Loucy (cell line): ENCODE measurements around the gene JPH3.

Experiments
- H2AFZ ChIP-seq: fragments of 200-600 bp; sonication (generic); 2 replicates; pipeline ENCODE4 v1.6.0; 2016; ENCODE audit warnings: antibody characterized with exemption, mild to moderate bottlenecking, low read length, moderate library complexity
- H3F3A ChIP-seq: fragments of 200-600 bp; 2 replicates; pipeline ENCODE4 v1.6.0; 2016; ENCODE audit warnings: antibody characterized with exemption, low read depth, mild to moderate bottlenecking
- H3K27me3 ChIP-seq: fragments of 200-600 bp; sonication (generic); 2 replicates; pipeline ENCODE4 v1.6.1; 2014; ENCODE audit warnings: low read length, mild to moderate bottlenecking; ENCODE audit not compliant: insufficient read depth, poor library complexity, severe bottlenecking
- H3K36me3 ChIP-seq: fragments of 200-600 bp; sonication (generic); 2 replicates; pipeline ENCODE4 v1.6.1; 2016; ENCODE audit warnings: low read length; ENCODE audit not compliant: insufficient read depth
- H3K4me1 ChIP-seq: fragments of 200-600 bp; sonication (generic); 2 replicates; pipeline ENCODE4 v1.5.1; 2014; ENCODE audit warnings: low read length, mild to moderate bottlenecking; ENCODE audit not compliant: insufficient read depth, poor library complexity, severe bottlenecking
- H3K4me2 ChIP-seq: fragments of 200-600 bp; sonication (generic); 2 replicates; pipeline ENCODE4 v1.6.0; 2014; ENCODE audit warnings: antibody characterized with exemption, low read length, low read depth, mild to moderate bottlenecking; ENCODE audit not compliant: poor library complexity, severe bottlenecking
- H3K4me3 ChIP-seq: fragments of 200-600 bp; sonication (generic); 2 replicates; pipeline ENCODE4 v1.5.1; 2014; ENCODE audit warnings: low read length, mild to moderate bottlenecking, mixed read lengths; ENCODE audit not compliant: poor library complexity, severe bottlenecking
- H3K79me2 ChIP-seq: fragments of 200-600 bp; sonication (generic); 2 replicates; pipeline ENCODE4 v1.6.1; 2014; ENCODE audit warnings: low read length; ENCODE audit not compliant: insufficient read depth
- H3K9ac ChIP-seq: fragments of 200-600 bp; sonication (generic); 2 replicates; pipeline ENCODE4 v1.6.0; 2014; ENCODE audit warnings: mild to moderate bottlenecking, low read depth, low read length, moderate library complexity; ENCODE audit not compliant: poor library complexity, severe bottlenecking
- H3K9me2 ChIP-seq: fragments of 200-600 bp; sonication (generic); replicated peaks from 2 replicates; pipeline ENCODE4 v1.6.1; 2016; ENCODE audit warnings: low read depth, low read length, mixed read lengths
- H3K9me3 ChIP-seq: fragments of 200-600 bp; sonication (generic); 2 replicates; pipeline ENCODE4 v1.6.1; 2014; ENCODE audit warnings: mild to moderate bottlenecking, antibody characterized with exemption, low read length, low read depth; ENCODE audit not compliant: insufficient read depth
- H4K20me1 ChIP-seq: fragments of 200-600 bp; sonication (generic); 2 replicates; pipeline ENCODE4 v1.6.0; 2014; ENCODE audit warnings: antibody characterized with exemption, low read length, mild to moderate bottlenecking; ENCODE audit not compliant: insufficient read depth, poor library complexity, severe bottlenecking
- CTCF ChIP-seq: fragments of 200-600 bp; sonication (generic); conservative IDR thresholded peaks from 2 replicates; pipeline ENCODE4 v1.5.1; 2014; ENCODE audit warnings: mild to moderate bottlenecking, antibody characterized with exemption, low read length
- EZH2phosphoT487 ChIP-seq: fragments of 200-600 bp; IDR thresholded peaks from 2 replicates; pipeline ENCODE4 v1.6.1; 2018; ENCODE audit warnings: antibody characterized with exemption, mild to moderate bottlenecking, moderate library complexity, borderline replicate concordance

JPH3 gene

GRCh38 chr16:87667946-87668345, 65.6 kb downstream of the JPH3 start:
- H3K9me3 ChIP-seq = no peaks in the 10 kb centered on the region
- H3K9me2 ChIP-seq = no peaks in the 10 kb centered on the region
- no peaks in the 10 kb centered on the region for H3K79me2 ChIP-seq
- H4K20me1 ChIP-seq = no peaks in the 10 kb centered on the region
- no peaks in the 10 kb centered on the region for H3K36me3 ChIP-seq
- TF ChIP-seq EZH2phosphoT487 (no peak), CTCF (no peak)
- no peak overlapping the region for H3K4me2 ChIP-seq
- no peak overlapping the region for H3K9ac ChIP-seq
- no peaks in the 10 kb centered on the region for H3K27me3 ChIP-seq
- no peaks in the 10 kb centered on the region for H3F3A ChIP-seq
- no peaks in the 10 kb centered on the region for H3K4me1 ChIP-seq
- no peak overlapping the region for H3K4me3 ChIP-seq
- no peak overlapping the region for H2AFZ ChIP-seq

- no peak for TF ChIP-seq EZH2phosphoT487
- TF ChIP-seq CTCF = no peak
- H3K4me3 ChIP-seq = no peak overlapping the region
- no peaks in the 10 kb centered on the region for H4K20me1 ChIP-seq
Observed at GRCh38 chr16:87669672-87670071, 67.4 kb downstream of the JPH3 start.

DNA sequence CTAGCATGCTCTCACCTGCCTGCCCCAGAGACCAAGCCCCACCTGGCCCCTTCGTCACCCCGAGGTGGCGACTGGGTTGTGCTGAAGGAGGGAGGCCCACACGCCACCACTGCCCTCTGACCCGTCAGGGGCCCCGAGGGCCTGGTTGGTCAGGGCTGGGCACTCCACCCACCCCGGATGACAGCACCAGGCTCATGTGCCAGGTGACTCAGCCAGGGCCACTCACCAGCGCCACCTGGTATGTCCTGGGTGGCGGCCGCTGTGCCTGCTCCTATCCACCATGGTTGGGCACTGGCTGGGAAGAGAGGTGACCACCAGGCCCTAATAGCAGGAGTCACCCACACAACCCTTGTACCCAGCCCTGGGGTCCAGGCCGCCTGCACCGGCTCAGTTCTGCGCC, 68.9 kb downstream of the JPH3 start:
- TF ChIP-seq CTCF (no peak), EZH2phosphoT487 (no peak)
- Histone ChIP-seq H3K4me2 (no peak overlapping the region), H3K27me3 (no peaks in the 10 kb centered on the region), H3K36me3 (no peaks in the 10 kb centered on the region), H3K9me3 (no peaks in the 10 kb centered on the region), H3K4me1 (no peaks in the 10 kb centered on the region), H3K79me2 (no peaks in the 10 kb centered on the region), H4K20me1 (no peaks in the 10 kb centered on the region), H3K9me2 (no peaks in the 10 kb centered on the region), H3F3A (no peaks in the 10 kb centered on the region), H3K9ac (no peak overlapping the region), H2AFZ (no peak overlapping the region), H3K4me3 (no peak overlapping the region)

More at GRCh38 chr16:87669672-87670071, 67.4 kb downstream of the JPH3 start:
- Histone ChIP-seq H3F3A (no peaks in the 10 kb centered on the region), H3K36me3 (no peaks in the 10 kb centered on the region), H3K27me3 (no peaks in the 10 kb centered on the region), H3K4me1 (no peaks in the 10 kb centered on the region), H3K9ac (no peak overlapping the region), H3K9me2 (no peaks in the 10 kb centered on the region), H2AFZ (no peak overlapping the region), H3K9me3 (no peaks in the 10 kb centered on the region), H3K79me2 (no peaks in the 10 kb centered on the region), H3K4me2 (no peak overlapping the region)
